Measurements from ENCODE around the gene NRIP2. TPM values are rescaled to one million over a fixed set of nuclear protein-coding genes. Genes with fewer than 3 reads are reported as not detected.

The NRIP2 gene
- total RNA-seq, 4 donors from 2014 or later: not detected

DNA sequence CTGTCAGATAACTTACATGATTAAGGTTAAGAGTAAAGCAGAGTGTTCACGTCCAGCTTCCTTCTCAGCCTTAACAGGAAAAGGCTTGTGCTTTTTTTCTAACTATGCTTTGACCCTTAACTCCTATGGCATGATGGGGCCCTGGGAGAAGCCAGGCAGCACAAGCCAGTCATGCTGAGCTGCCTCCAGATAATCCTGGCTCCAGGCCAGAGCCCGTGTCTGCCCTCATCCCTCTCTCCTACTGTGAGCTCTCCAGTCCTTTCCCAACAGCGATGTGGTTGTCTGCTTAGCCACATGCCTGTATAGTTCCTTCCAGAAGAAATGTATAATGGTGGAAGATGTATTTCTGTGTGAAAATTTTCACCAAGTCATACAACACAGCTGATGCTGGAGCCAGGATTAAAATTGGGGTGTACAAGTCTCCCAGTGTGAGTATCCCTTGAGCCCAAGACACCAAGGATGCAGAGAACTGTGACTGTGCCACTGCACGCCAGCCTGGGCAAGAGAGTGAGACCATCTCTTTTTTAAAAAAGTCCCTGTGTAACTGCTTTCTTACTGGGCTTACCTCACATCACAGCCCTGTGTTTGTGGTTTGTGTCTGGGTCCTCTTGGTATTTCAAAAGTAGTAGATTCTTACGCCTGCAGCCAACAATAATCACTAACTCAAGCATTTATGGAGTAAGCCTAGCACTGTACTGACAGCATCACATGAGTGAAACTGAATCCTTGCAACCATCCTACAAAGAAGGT lies 30.3 kb downstream of the NRIP2 start:
- no peak for TF ChIP-seq POLR2A (IDR thresholded peaks at IDR 0.05)
- TF ChIP-seq, protein P1, sequence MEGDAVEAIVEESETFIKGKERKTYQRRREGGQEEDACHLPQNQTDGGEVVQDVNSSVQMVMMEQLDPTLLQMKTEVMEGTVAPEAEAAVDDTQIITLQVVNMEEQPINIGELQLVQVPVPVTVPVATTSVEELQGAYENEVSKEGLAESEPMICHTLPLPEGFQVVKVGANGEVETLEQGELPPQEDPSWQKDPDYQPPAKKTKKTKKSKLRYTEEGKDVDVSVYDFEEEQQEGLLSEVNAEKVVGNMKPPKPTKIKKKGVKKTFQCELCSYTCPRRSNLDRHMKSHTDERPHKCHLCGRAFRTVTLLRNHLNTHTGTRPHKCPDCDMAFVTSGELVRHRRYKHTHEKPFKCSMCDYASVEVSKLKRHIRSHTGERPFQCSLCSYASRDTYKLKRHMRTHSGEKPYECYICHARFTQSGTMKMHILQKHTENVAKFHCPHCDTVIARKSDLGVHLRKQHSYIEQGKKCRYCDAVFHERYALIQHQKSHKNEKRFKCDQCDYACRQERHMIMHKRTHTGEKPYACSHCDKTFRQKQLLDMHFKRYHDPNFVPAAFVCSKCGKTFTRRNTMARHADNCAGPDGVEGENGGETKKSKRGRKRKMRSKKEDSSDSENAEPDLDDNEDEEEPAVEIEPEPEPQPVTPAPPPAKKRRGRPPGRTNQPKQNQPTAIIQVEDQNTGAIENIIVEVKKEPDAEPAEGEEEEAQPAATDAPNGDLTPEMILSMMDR (IDR thresholded peaks at IDR 0.05): no peak
- H3K36me3 ChIP-seq: peaks cover 0 to 52% (median 0%) of the 10 kb centered on the region in 3 donors
- no peaks in the 10 kb centered on the region for H3K4me1 ChIP-seq
- no peak for DNase-seq
- H3K27ac ChIP-seq: no peak overlapping the region
- H3K9me3 ChIP-seq: no peaks in the 10 kb centered on the region
- no peak overlapping the region for H3K4me3 ChIP-seq
- H3K27me3 ChIP-seq: no peaks in the 10 kb centered on the region

DNA sequence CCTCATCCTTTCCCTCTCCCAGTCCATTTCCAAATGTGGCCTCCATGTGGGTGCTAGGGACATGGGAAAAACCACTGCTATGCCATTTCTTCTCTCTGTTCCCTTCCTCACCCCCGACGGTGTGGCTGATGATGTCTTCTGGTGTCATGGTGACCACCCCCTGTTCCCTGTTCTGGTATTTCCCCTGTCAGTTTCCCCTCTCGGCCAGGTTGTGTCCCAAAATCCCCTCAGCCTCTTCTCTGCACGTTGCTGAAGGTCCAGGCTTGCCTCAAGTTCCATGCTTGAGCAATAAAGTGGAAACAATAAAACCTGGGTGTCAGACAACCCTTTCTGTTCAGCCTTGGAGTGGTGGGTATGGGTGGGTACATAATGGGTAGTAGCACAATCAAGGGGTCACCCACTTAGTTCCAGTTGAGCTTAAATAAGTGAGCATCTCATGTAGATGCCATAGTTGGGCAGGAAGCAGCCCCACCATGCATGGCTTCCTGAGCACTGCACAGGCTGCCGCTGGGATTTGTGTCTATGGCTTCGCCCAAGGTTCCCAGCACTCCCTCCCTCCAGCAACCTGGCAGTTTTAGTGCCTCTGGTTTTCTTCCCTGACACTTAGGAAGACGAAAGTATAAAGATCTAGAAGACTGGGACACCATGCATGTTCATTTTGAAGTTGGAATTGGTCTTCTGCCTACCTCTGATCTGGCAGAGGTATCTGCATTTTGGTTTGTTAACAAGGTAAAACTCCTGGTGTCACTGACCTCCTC lies 31.0 kb downstream of the NRIP2 start:
- H3K27ac ChIP-seq: no peak overlapping the region
- no peak overlapping the region for H3K4me3 ChIP-seq
- peaks cover 0 to 60% (median 0%) of the 10 kb centered on the region in 3 donors for H3K36me3 ChIP-seq
- no peaks in the 10 kb centered on the region for H3K4me1 ChIP-seq
- H3K9me3 ChIP-seq: no peaks in the 10 kb centered on the region
- TF ChIP-seq, protein P1 (IDR thresholded peaks at IDR 0.05): no peak
- no peak for TF ChIP-seq POLR2A (IDR thresholded peaks at IDR 0.05)
- H3K27me3 ChIP-seq: no peaks in the 10 kb centered on the region
- DNase-seq: no peak

DNA sequence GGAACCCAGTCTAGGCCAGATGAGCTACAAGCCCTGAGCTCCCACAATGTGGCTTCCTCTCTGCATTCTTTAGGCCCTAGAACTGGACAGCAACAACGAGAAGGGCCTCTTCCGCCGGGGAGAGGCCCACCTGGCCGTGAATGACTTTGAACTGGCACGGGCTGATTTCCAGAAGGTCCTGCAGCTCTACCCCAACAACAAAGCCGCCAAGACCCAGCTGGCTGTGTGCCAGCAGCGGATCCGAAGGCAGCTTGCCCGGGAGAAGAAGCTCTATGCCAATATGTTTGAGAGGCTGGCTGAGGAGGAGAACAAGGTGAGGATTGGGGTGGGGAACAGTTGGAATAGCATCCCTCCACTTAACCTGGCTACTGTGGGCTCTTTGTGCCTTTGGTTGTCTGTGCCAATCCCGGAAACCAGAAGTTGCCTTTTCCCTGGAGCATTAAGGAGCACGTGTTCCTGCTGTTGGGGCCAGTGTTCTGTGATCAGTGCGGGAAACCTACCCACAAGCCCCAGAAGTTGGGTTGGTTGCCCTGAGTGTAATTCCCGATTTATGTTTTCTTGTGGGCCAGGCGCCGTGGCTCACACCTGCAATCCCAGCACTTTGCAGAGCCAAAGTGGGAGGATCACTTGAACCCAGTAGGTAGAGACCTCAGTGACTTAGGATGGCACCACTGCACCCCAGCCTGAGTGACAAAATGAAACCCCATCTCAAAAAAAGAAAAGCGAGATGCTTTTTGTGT lies 33.6 kb downstream of the NRIP2 start:
- Histone ChIP-seq H3K4me1 (peaks cover 4 to 11% (median 5%) of the 10 kb centered on the region in 4 donors), H3K27ac (no peak overlapping the region), H3K9me3 (no peaks in the 10 kb centered on the region), H3K27me3 (no peaks in the 10 kb centered on the region), H3K36me3 (peaks cover 0 to 73% (median 0%) of the 10 kb centered on the region in 3 donors), H3K4me3 (no peak overlapping the region)
- no peak for TF ChIP-seq POLR2A (IDR thresholded peaks at IDR 0.05)
- TF ChIP-seq, protein P1 (IDR thresholded peaks at IDR 0.05): no peak
- no peak for DNase-seq

DNA sequence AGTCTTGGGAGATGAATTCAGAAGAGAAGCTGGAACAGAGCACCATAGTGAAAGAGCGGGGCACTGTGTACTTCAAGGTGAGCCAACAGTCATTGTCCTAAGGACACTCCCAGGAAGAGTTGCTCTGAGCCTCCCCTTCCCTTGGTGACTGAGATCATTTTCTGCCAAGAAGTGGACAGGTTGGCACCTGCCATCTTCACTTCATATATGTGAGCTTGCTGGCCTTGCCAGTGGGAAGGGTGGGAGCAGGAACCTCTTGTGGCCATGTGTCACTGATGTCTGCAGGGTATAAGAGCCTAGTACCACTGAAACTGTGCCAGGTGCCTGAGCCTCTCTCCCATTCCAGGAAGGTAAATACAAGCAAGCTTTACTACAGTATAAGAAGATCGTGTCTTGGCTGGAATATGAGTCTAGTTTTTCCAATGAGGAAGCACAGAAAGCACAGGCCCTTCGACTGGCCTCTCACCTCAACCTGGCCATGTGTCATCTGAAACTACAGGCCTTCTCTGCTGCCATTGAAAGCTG lies 34.7 kb downstream of the NRIP2 start:
- DNase-seq: no peak

More for the DNA sequence above, 34.7 kb downstream of the NRIP2 start:
- Histone ChIP-seq H3K27me3 (no peaks in the 10 kb centered on the region), H3K36me3 (peaks cover 0 to 73% (median 0%) of the 10 kb centered on the region in 3 donors), H3K4me1 (peaks cover 4 to 12% (median 5%) of the 10 kb centered on the region in 4 donors), H3K4me3 (no peak overlapping the region), H3K27ac (no peak overlapping the region), H3K9me3 (no peaks in the 10 kb centered on the region)
- no peak for TF ChIP-seq POLR2A (IDR thresholded peaks at IDR 0.05)
- TF ChIP-seq, protein P1 (IDR thresholded peaks at IDR 0.05): no peak

Data from Peyer's patch (tissue), 4 donors.